ENCODE data around the gene IL33.
"Not testable (repeated sequence)": the region's sequence is repeated elsewhere in the genome, so short reads cannot be mapped to it uniquely, and the experiment has no call there.

IL33 gene

GRCh38 chr9:6215562-6215961 is at the start of gene IL33:
Gene IL33 (plus strand): TSS chr9:6215807. CDS start chr9:6241695, 25,888 bp downstream.
- in situ Hi-C loops (cut with MboI; ENCODE audit: low sequenced_read_pairs) = no loop called here

GRCh38 chr9:6171667-6172066 is 43.9 kb upstream of the IL33 start:
- in situ Hi-C loops (cut with MboI; ENCODE audit: low sequenced_read_pairs) = no loop called here

- in situ Hi-C loops (cut with MboI; ENCODE audit: low sequenced_read_pairs) = no loop called here
These were observed 41.7 kb upstream of the IL33 start for GRCh38 chr9:6173914-6174313.

GRCh38 chr9:6182549-6183226 is 32.9 kb upstream of the IL33 start:
- in situ Hi-C loops (cut with MboI; ENCODE audit: low sequenced_read_pairs) = not testable (repeated sequence)

- in situ Hi-C loops (cut with MboI; ENCODE audit: low sequenced_read_pairs) = no loop called here
These were observed 32.4 kb upstream of the IL33 start for GRCh38 chr9:6183227-6183551.

- in situ Hi-C loops (cut with MboI; ENCODE audit: low sequenced_read_pairs) = no loop called here
These were observed 32.0 kb upstream of the IL33 start for GRCh38 chr9:6183627-6184026.

GRCh38 chr9:6184749-6185645 is 30.6 kb upstream of the IL33 start:
- in situ Hi-C loops (cut with MboI; ENCODE audit: low sequenced_read_pairs) = no loop called here

- in situ Hi-C loops (cut with MboI; ENCODE audit: low sequenced_read_pairs) = no loop called here
These were observed 28.9 kb upstream of the IL33 start for GRCh38 chr9:6186691-6187090.

GRCh38 chr9:6187272-6187671 is 28.3 kb upstream of the IL33 start:
- in situ Hi-C loops (cut with MboI; ENCODE audit: low sequenced_read_pairs) = no loop called here

GRCh38 chr9:6188466-6188865 is 27.1 kb upstream of the IL33 start:
- in situ Hi-C loops (cut with MboI; ENCODE audit: low sequenced_read_pairs) = no loop called here

GRCh38 chr9:6188906-6189305 is 26.7 kb upstream of the IL33 start:
- in situ Hi-C loops (cut with MboI; ENCODE audit: low sequenced_read_pairs) = no loop called here

- in situ Hi-C loops (cut with MboI; ENCODE audit: low sequenced_read_pairs) = no loop called here
These were observed 20.7 kb upstream of the IL33 start for GRCh38 chr9:6194934-6195333.

GRCh38 chr9:6195714-6196360 is 19.8 kb upstream of the IL33 start:
- in situ Hi-C loops (cut with MboI; ENCODE audit: low sequenced_read_pairs) = no loop called here

- in situ Hi-C loops (cut with MboI; ENCODE audit: low sequenced_read_pairs) = no loop called here
These were observed 18.3 kb upstream of the IL33 start for GRCh38 chr9:6197330-6197729.

- in situ Hi-C loops (cut with MboI; ENCODE audit: low sequenced_read_pairs) = no loop called here
These were observed 17.4 kb upstream of the IL33 start for GRCh38 chr9:6198251-6198650.

GRCh38 chr9:6199596-6199995 is 16.0 kb upstream of the IL33 start:
- in situ Hi-C loops (cut with MboI; ENCODE audit: low sequenced_read_pairs) = no loop called here

- in situ Hi-C loops (cut with MboI; ENCODE audit: low sequenced_read_pairs) = no loop called here
These were observed 14.8 kb upstream of the IL33 start for GRCh38 chr9:6200761-6201160.

GRCh38 chr9:6209966-6210365 is 5.6 kb upstream of the IL33 start:
- in situ Hi-C loops (cut with MboI; ENCODE audit: low sequenced_read_pairs) = no loop called here

GRCh38 chr9:6212722-6213375 is 2.8 kb upstream of the IL33 start:
- in situ Hi-C loops (cut with MboI; ENCODE audit: low sequenced_read_pairs) = no loop called here

- in situ Hi-C loops (cut with MboI; ENCODE audit: low sequenced_read_pairs) = no loop called here
These were observed 1.2 kb upstream of the IL33 start for GRCh38 chr9:6214434-6214833.

GRCh38 chr9:6214903-6215302 is 704 bp upstream of the IL33 start:
- in situ Hi-C loops (cut with MboI; ENCODE audit: low sequenced_read_pairs) = no loop called here
